ENCODE measurements around the gene FES.

DNA sequence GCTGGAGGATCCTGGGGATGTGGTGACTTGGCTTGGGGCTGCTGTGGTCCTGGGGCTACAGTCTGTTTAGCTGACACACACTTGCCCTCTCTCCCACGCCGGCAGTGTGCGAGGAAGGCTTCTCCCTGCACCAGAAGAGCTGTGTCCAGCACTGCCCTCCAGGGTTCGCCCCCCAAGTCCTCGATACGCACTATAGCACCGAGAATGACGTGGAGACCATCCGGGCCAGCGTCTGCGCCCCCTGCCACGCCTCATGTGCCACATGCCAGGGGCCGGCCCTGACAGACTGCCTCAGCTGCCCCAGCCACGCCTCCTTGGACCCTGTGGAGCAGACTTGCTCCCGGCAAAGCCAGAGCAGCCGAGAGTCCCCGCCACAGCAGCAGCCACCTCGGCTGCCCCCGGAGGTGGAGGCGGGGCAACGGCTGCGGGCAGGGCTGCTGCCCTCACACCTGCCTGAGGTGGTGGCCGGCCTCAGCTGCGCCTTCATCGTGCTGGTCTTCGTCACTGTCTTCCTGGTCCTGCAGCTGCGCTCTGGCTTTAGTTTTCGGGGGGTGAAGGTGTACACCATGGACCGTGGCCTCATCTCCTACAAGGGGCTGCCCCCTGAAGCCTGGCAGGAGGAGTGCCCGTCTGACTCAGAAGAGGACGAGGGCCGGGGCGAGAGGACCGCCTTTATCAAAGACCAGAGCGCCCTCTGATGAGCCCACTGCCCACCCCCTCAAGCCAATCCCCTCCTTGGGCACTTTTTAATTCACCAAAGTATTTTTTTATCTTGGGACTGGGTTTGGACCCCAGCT is 2.9 kb upstream of the FES start:
- TF ChIP-seq POLR2A (IDR thresholded peaks at IDR 0.05), result no peak
- TF ChIP-seq, protein P1, sequence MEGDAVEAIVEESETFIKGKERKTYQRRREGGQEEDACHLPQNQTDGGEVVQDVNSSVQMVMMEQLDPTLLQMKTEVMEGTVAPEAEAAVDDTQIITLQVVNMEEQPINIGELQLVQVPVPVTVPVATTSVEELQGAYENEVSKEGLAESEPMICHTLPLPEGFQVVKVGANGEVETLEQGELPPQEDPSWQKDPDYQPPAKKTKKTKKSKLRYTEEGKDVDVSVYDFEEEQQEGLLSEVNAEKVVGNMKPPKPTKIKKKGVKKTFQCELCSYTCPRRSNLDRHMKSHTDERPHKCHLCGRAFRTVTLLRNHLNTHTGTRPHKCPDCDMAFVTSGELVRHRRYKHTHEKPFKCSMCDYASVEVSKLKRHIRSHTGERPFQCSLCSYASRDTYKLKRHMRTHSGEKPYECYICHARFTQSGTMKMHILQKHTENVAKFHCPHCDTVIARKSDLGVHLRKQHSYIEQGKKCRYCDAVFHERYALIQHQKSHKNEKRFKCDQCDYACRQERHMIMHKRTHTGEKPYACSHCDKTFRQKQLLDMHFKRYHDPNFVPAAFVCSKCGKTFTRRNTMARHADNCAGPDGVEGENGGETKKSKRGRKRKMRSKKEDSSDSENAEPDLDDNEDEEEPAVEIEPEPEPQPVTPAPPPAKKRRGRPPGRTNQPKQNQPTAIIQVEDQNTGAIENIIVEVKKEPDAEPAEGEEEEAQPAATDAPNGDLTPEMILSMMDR (IDR thresholded peaks at IDR 0.05), result no peak
